ENCODE measurements around the gene KDM1A. TPM values are rescaled to one million over a fixed set of nuclear protein-coding genes. Genes with fewer than 3 reads are reported as not detected.

The KDM1A gene
- total RNA-seq, 1 donor from 2014 or later: 52.3 TPM

GRCh38 chr1:23057301-23057700 lies 38.0 kb downstream of the KDM1A start:
- H3K4me3 ChIP-seq: no peak overlapping the region
- DNase-seq (ENCODE audit: extremely low spot score in 2 of 2): no peak
- peaks cover 0 to 67% of the 10 kb centered on the region in 2 donors for H3K36me3 ChIP-seq
- intact Hi-C loops (cut with DNase I): no loop called here
- no peak for TF ChIP-seq CTCF (IDR thresholded peaks at IDR 0.05)
- no peak for TF ChIP-seq POLR2A (IDR thresholded peaks at IDR 0.05)
- TF ChIP-seq POLR2AphosphoS5 (IDR thresholded peaks at IDR 0.05; ENCODE audit: insufficient read depth in 1 of 2, low read depth in 1 of 2): no peak
- no peaks in the 10 kb centered on the region for H3K27me3 ChIP-seq
- no peaks in the 10 kb centered on the region for H3K9me3 ChIP-seq
- no peaks in the 10 kb centered on the region for H3K4me1 ChIP-seq
- H3K27ac ChIP-seq: no peak overlapping the region

- DNase-seq (ENCODE audit: extremely low spot score in 2 of 2): no peak
- no peaks in the 10 kb centered on the region for H3K27me3 ChIP-seq
- H3K4me3 ChIP-seq: no peak overlapping the region
- no peaks in the 10 kb centered on the region for H3K9me3 ChIP-seq
- no peak for TF ChIP-seq POLR2AphosphoS5 (IDR thresholded peaks at IDR 0.05; ENCODE audit: insufficient read depth in 1 of 2, low read depth in 1 of 2)
- no peak for TF ChIP-seq POLR2A (IDR thresholded peaks at IDR 0.05)
- TF ChIP-seq CTCF (IDR thresholded peaks at IDR 0.05): no peak
- no peaks in the 10 kb centered on the region for H3K4me1 ChIP-seq
- peaks cover 0 to 48% of the 10 kb centered on the region in 2 donors for H3K36me3 ChIP-seq
- no peak overlapping the region for H3K27ac ChIP-seq
- intact Hi-C loops (cut with DNase I): no loop called here
Measured at GRCh38 chr1:23062271-23062670, 43.0 kb downstream of the KDM1A start.

GRCh38 chr1:23065385-23065784 lies 46.1 kb downstream of the KDM1A start:
- DNase-seq (ENCODE audit: extremely low spot score in 2 of 2): no peak
- intact Hi-C loops (cut with DNase I): no loop called here
- no peaks in the 10 kb centered on the region for H3K4me1 ChIP-seq
- no peaks in the 10 kb centered on the region for H3K9me3 ChIP-seq
- H3K4me3 ChIP-seq: no peak overlapping the region
- H3K27me3 ChIP-seq: no peaks in the 10 kb centered on the region
- TF ChIP-seq CTCF (IDR thresholded peaks at IDR 0.05): no peak
- TF ChIP-seq POLR2AphosphoS5 (IDR thresholded peaks at IDR 0.05; ENCODE audit: insufficient read depth in 1 of 2, low read depth in 1 of 2): no peak
- no peak for TF ChIP-seq POLR2A (IDR thresholded peaks at IDR 0.05)
- H3K27ac ChIP-seq: no peak overlapping the region
- peaks cover 0 to 54% of the 10 kb centered on the region in 2 donors for H3K36me3 ChIP-seq

- Histone ChIP-seq H3K4me1 (no peaks in the 10 kb centered on the region), H3K9me3 (no peaks in the 10 kb centered on the region), H3K4me3 (no peak overlapping the region), H3K27ac (no peak overlapping the region), H3K36me3 (peaks cover 0 to 51% of the 10 kb centered on the region in 2 donors), H3K27me3 (no peaks in the 10 kb centered on the region)
- TF ChIP-seq POLR2A (IDR thresholded peaks at IDR 0.05) (no peak), CTCF (IDR thresholded peaks at IDR 0.05) (no peak), POLR2AphosphoS5 (IDR thresholded peaks at IDR 0.05; ENCODE audit: insufficient read depth in 1 of 2, low read depth in 1 of 2) (no peak)
- no peak for DNase-seq (ENCODE audit: extremely low spot score in 2 of 2)
- intact Hi-C loops (cut with DNase I): no loop called here
Measured at GRCh38 chr1:23066075-23066474, 46.8 kb downstream of the KDM1A start.

- DNase-seq (ENCODE audit: extremely low spot score in 2 of 2): no peak
- H3K36me3 ChIP-seq: peaks cover 0 to 63% of the 10 kb centered on the region in 2 donors
Measured at GRCh38 chr1:23069149-23069548, 49.9 kb downstream of the KDM1A start.

More at GRCh38 chr1:23069149-23069548, 49.9 kb downstream of the KDM1A start:
- no peaks in the 10 kb centered on the region for H3K4me1 ChIP-seq
- intact Hi-C loops (cut with DNase I): no loop called here
- H3K4me3 ChIP-seq: no peak overlapping the region
- H3K9me3 ChIP-seq: no peaks in the 10 kb centered on the region
- TF ChIP-seq POLR2A (IDR thresholded peaks at IDR 0.05) (no peak), POLR2AphosphoS5 (IDR thresholded peaks at IDR 0.05; ENCODE audit: insufficient read depth in 1 of 2, low read depth in 1 of 2) (no peak), CTCF (IDR thresholded peaks at IDR 0.05) (no peak)
- no peak overlapping the region for H3K27ac ChIP-seq
- no peaks in the 10 kb centered on the region for H3K27me3 ChIP-seq
